NCI-H1105 (cell line): ENCODE data around the gene BBC3.

Experiments
- DNase-seq: peaks from one replicate; lab custom pipeline; 2025; lab: John Stamatoyannopoulos, UW

Gene BBC3

DNA sequence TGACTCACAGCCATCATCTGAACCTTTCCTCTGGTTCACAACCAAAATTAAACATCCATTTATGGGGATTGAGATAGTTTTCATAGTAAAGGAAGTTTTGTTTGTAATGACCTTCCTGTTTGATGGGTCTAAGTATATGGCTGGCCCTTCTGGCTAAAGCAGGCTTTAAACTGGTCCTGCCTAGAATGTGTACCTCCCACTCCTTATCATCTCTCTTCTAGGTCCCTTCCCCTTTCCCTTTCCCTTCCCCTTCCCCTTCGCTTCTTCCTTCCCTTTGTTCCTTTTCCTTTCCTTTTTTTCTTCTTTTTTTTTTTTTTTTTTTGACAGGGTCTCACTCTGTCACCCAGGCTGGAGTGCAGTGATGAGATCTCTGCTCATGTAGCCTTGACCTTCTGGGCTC is 35.6 kb downstream of the BBC3 start:
- no peak for DNase-seq

GRCh38 chr19:47190167-47190727 is 40.8 kb downstream of the BBC3 start:
- DNase-seq = no peak

DNA sequence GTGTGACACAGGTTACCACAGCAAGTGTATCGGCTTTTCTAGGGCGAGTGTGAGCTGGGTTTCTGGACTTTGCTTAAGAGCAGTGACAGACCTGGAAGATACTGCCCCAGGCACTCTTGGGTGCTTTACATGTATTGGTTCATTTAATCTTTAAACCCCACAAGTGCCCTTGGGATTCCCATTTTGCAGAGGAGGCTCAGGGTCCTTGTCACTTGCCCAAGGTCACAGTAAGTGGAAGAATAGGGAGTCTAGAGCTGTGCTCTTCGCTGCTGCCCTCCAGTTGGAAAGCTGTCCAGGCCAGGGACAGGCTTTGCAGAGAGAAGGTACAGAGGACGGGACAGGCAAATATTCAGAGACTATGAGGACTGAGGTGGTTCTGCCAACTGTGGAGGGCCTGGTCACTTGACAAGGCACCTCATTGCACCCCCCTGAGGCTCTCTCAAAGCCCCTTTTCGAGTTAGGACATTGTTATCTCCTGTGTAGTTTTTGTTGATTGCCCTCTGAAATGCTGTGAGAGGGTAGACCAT is 42.4 kb downstream of the BBC3 start:
- no peak for DNase-seq

DNA sequence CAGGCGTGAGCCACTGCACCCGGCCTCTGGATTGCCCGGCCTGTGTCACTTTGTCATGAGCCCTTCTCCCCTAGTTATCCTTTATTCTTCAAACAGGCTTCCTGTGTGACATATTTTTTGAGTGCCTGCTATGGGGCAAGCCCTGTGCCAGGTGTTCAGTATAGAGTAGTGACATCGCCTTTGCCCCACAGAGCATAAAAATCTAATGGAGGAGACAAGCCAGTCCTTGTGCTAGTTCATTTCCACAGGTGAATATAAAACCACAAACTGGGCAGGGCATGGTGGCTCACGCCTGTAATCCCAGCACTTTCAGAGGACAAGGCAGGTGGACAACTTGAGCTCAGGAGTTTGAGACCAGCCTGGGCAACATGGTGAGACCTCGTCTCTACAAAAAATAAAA is 43.2 kb downstream of the BBC3 start:
- DNase-seq = no peak

DNA sequence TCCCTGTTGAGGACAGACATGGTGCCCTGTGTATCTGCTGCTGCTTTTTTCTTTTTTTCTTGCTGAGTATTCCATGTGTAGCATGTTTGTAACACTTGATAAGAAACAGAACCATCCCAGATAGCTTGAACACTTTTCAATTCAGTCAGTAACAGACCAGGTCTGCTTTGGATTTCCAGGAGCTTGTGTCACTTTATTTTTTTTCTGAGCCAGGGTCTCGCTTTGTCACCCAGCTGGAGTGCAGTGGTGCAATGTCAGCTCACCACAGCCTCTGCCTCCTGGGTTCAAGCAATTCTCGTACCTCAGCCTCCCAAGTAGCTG is 43.7 kb downstream of the BBC3 start:
- DNase-seq = no peak

DNA sequence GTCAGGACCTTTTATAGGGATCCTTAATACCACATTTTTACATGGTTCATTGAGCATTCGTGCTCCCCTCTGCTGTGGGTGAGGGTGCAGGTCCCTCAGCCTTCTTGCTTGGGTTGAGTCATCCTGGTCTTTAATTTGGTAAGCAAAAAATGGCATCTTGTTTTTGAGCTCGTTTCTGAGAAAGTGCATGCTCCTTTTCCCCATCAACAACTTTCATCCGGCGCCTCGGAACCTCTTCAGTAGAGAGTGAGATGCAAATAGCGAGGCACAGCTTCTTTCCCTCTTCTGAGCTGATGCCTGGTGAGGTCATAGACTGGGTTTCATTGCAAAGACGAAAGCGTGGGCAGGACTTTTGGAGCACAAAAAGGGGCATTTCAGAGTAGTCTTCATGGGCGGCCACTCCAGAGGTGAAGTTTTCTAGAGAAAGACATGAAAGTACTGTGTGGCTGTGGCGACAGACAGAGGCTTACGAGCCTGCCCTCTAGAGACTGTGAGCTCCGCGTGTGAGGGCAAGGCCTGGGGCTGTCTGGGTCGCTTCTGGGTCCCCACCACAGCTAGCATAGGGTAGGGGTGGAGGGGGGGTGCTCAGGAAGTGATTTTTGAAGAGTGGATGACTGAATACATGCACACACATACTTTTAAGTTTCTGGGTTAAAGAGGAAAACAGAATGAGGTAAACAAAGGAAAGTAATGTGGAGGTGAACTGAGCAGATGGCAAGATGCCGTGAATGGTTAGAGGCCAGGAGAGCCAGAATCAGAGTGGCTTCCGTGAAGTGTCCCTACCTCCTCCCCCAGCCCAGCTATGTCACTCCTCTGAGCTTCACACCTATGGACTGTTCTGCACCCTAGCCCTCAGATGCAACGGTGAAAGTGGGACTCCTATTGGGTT is 44.3 kb downstream of the BBC3 start:
- DNase-seq = no peak

- DNase-seq = no peak
Measured at GRCh38 chr19:47183601-47184000, 47.4 kb downstream of the BBC3 start.

GRCh38 chr19:47179653-47180310 is 51.2 kb downstream of the BBC3 start:
- DNase-seq = no peak

DNA sequence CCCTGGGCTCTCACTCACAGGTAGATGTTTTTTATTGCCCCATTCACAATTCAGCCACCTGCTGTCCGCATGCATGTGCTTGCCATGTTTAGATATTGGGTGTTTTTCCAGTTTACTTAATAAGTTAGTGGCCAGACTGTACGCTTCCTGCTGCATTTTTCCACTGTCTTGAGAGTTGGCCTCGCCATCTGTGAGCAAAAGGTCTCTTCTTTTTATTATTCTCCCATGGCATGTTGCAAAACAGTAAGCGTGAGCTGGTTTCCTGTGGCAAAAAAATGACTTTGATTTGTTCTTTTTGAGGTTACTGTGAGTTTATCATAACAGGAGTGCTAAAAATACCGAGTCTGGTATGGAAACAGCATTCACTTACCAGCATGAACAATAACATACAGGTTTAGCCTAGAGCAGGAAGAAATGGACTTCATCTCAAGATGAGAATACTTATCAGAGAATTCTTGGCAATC is 54.3 kb downstream of the BBC3 start:
- DNase-seq = no peak

DNA sequence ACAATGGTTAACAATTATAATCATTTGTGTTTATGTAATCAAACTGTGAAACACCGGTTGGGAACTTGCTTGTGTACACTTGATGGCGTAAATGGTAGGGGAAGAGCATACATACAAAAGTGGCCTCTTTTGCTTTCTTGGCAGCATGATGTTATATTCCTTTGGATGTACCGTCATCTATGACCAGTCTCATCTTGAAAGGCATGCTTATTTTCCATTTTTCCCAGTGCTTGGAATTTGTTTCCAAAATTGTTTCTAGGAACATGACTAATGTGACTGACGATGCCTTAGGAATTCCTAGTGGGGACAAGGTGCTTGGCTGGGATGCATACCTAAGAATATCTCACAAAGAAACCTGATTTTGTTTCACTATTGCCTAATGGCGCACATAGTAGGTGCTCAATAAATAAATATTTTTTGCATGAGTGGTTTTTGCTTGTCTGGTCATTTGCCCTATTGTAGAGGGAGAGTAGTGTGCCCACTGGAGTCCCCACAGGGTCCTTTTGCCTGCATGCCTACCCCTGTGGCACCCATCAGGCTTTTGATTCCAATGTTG is 54.9 kb downstream of the BBC3 start:
- no peak for DNase-seq

GRCh38 chr19:47172666-47173455 is 58.1 kb downstream of the BBC3 start:
- no peak for DNase-seq
